T-helper 2 cell treated with Interferon-gamma antibody and Interleukin-4, amounts not matched to agents 5 μg/mL and 100 μg/mL, for 36 hours (primary cell): ENCODE data around the gene C19orf67.
A peak's percentile ranks its signal among the peaks of the same experiment; 100 is the strongest.

Experiments used
- DNase-seq: peaks from one replicate; pipeline ENCODE4 v3.0.0; 2021; ENCODE audit warnings: low spot score
- H3K27ac Mint-ChIP-seq: one replicate; pipeline ENCODE4 v1.8.0; 2021; ENCODE audit warnings: mild to moderate bottlenecking, mixed read lengths
- H3K27me3 Mint-ChIP-seq: one replicate; pipeline ENCODE4 v1.8.0; 2021; ENCODE audit warnings: low read depth, mixed read lengths
- H3K36me3 Mint-ChIP-seq: one replicate; pipeline ENCODE4 v1.8.0; 2021; ENCODE audit warnings: low read depth, mixed read lengths
- H3K4me1 Mint-ChIP-seq: one replicate; pipeline ENCODE4 v1.8.0; 2021; ENCODE audit warnings: low read depth, mixed read lengths
- H3K4me3 Mint-ChIP-seq: one replicate; pipeline ENCODE4 v1.8.0; 2022; ENCODE audit warnings: mild to moderate bottlenecking, moderate library complexity, mixed read lengths
- H3K9me3 Mint-ChIP-seq: one replicate; pipeline ENCODE4 v1.8.0; 2021; ENCODE audit warnings: mixed read lengths

The C19orf67 gene

GRCh38 chr19:14101003-14101545, 15.5 kb upstream of the C19orf67 start:
- H3K27me3 Mint-ChIP-seq = no peaks in the 10 kb centered on the region

GRCh38 chr19:14097532-14098151, 12.1 kb upstream of the C19orf67 start:
- peaks cover 21% of the 10 kb centered on the region for H3K36me3 Mint-ChIP-seq
- no peaks in the 10 kb centered on the region for H3K4me1 Mint-ChIP-seq

More at GRCh38 chr19:14101003-14101545, 15.5 kb upstream of the C19orf67 start:
- H3K36me3 Mint-ChIP-seq = peaks cover 12% of the 10 kb centered on the region
- no peaks in the 10 kb centered on the region for H3K9me3 Mint-ChIP-seq
- no peak for DNase-seq
- no peaks in the 10 kb centered on the region for H3K4me1 Mint-ChIP-seq
- H3K27ac Mint-ChIP-seq = no peak overlapping the region
- H3K4me3 Mint-ChIP-seq = no peak overlapping the region

GRCh38 chr19:14096272-14096992, 10.8 kb upstream of the C19orf67 start:
- no peak overlapping the region for H3K27ac Mint-ChIP-seq

More at GRCh38 chr19:14097532-14098151, 12.1 kb upstream of the C19orf67 start:
- DNase-seq = no peak
- Mint-ChIP-seq H3K27ac (no peak overlapping the region), H3K4me3 (no peak overlapping the region), H3K27me3 (no peaks in the 10 kb centered on the region), H3K9me3 (peaks cover 12% of the 10 kb centered on the region)

GRCh38 chr19:14094854-14095253, 9.3 kb upstream of the C19orf67 start:
- Mint-ChIP-seq H3K27ac (no peak overlapping the region), H3K27me3 (no peaks in the 10 kb centered on the region), H3K36me3 (peaks cover 24% of the 10 kb centered on the region), H3K4me3 (no peak overlapping the region), H3K9me3 (peaks cover 12% of the 10 kb centered on the region), H3K4me1 (peaks cover 7% of the 10 kb centered on the region)
- DNase-seq = no peak

More at GRCh38 chr19:14096272-14096992, 10.8 kb upstream of the C19orf67 start:
- DNase-seq = no peak
- peaks cover 6% of the 10 kb centered on the region for H3K4me1 Mint-ChIP-seq
- H3K27me3 Mint-ChIP-seq = no peaks in the 10 kb centered on the region
- peaks cover 12% of the 10 kb centered on the region for H3K9me3 Mint-ChIP-seq
- peaks cover 28% of the 10 kb centered on the region for H3K36me3 Mint-ChIP-seq
- H3K4me3 Mint-ChIP-seq = no peak overlapping the region

- Mint-ChIP-seq H3K4me3 (peak overlapping the region; percentile 64), H3K4me1 (peaks cover 12% of the 10 kb centered on the region), H3K36me3 (peaks cover 33% of the 10 kb centered on the region), H3K27me3 (no peaks in the 10 kb centered on the region), H3K9me3 (peaks cover 12% of the 10 kb centered on the region), H3K27ac (peak overlapping the region; percentile 55)
- DNase-seq = no peak
These were observed 7.7 kb upstream of the C19orf67 start for GRCh38 chr19:14093117-14093823.

- Mint-ChIP-seq H3K4me1 (peaks cover 12% of the 10 kb centered on the region), H3K4me3 (peak overlapping the region; percentile 98), H3K36me3 (peaks cover 39% of the 10 kb centered on the region), H3K9me3 (peaks cover 12% of the 10 kb centered on the region), H3K27me3 (no peaks in the 10 kb centered on the region), H3K27ac (peak overlapping the region; percentile 99)
- DNase-seq = no peak
These were observed 6.4 kb upstream of the C19orf67 start for GRCh38 chr19:14091813-14092462.

GRCh38 chr19:14091081-14091812, 5.7 kb upstream of the C19orf67 start:
- H3K27me3 Mint-ChIP-seq = no peaks in the 10 kb centered on the region
- peak overlapping the region; percentile 98 for H3K4me3 Mint-ChIP-seq
- peaks cover 12% of the 10 kb centered on the region for H3K9me3 Mint-ChIP-seq
- DNase-seq = peak; percentile 73
- peaks cover 12% of the 10 kb centered on the region for H3K4me1 Mint-ChIP-seq
- peaks cover 41% of the 10 kb centered on the region for H3K36me3 Mint-ChIP-seq
- H3K27ac Mint-ChIP-seq = peak overlapping the region; percentile 99

- H3K4me3 Mint-ChIP-seq = peak within 1 kb of the TSS; percentile 98
- H3K36me3 Mint-ChIP-seq = peaks cover 41% of the 10 kb centered on the region
- peak within 1 kb of the TSS; percentile 99 for H3K27ac Mint-ChIP-seq
- DNase-seq = peak; percentile 70
- no peaks in the 10 kb centered on the region for H3K27me3 Mint-ChIP-seq
- peaks cover 12% of the 10 kb centered on the region for H3K9me3 Mint-ChIP-seq
- peaks cover 12% of the 10 kb centered on the region for H3K4me1 Mint-ChIP-seq
These were observed 5.0 kb upstream of the C19orf67 start, which contains the start of gene SAMD1 for GRCh38 chr19:14090509-14091080. TSS of gene SAMD1 (minus strand) at chr19:14090751.

- peak overlapping the region; percentile 73 for H3K27ac Mint-ChIP-seq
- DNase-seq = peak; percentile 40
- H3K36me3 Mint-ChIP-seq = peaks cover 43% of the 10 kb centered on the region
- H3K4me1 Mint-ChIP-seq = peaks cover 12% of the 10 kb centered on the region
- H3K27me3 Mint-ChIP-seq = no peaks in the 10 kb centered on the region
- H3K4me3 Mint-ChIP-seq = peak overlapping the region; percentile 81
- peaks cover 12% of the 10 kb centered on the region for H3K9me3 Mint-ChIP-seq
These were observed 4.3 kb upstream of the C19orf67 start for GRCh38 chr19:14089662-14090508.

GRCh38 chr19:14089412-14089661, 3.8 kb upstream of the C19orf67 start:
- Mint-ChIP-seq H3K4me3 (peak overlapping the region; percentile 81), H3K27ac (peak overlapping the region; percentile 73), H3K9me3 (peaks cover 8% of the 10 kb centered on the region), H3K36me3 (peaks cover 39% of the 10 kb centered on the region), H3K4me1 (peaks cover 12% of the 10 kb centered on the region), H3K27me3 (no peaks in the 10 kb centered on the region)
- no peak for DNase-seq

- no peak for DNase-seq
- H3K9me3 Mint-ChIP-seq = peaks cover 8% of the 10 kb centered on the region
- peaks cover 39% of the 10 kb centered on the region for H3K36me3 Mint-ChIP-seq
- H3K27ac Mint-ChIP-seq = peak overlapping the region; percentile 73
- H3K4me3 Mint-ChIP-seq = peak overlapping the region; percentile 81
- no peaks in the 10 kb centered on the region for H3K27me3 Mint-ChIP-seq
- H3K4me1 Mint-ChIP-seq = peaks cover 12% of the 10 kb centered on the region
These were observed 3.2 kb upstream of the C19orf67 start for GRCh38 chr19:14088634-14089411.

GRCh38 chr19:14086098-14086497, 515 bp upstream of the C19orf67 start:
- H3K27ac Mint-ChIP-seq = no peak overlapping the region
- no peaks in the 10 kb centered on the region for H3K9me3 Mint-ChIP-seq
- H3K4me1 Mint-ChIP-seq = peaks cover 12% of the 10 kb centered on the region
- no peak for DNase-seq
- H3K36me3 Mint-ChIP-seq = peaks cover 26% of the 10 kb centered on the region
- no peaks in the 10 kb centered on the region for H3K27me3 Mint-ChIP-seq
- no peak overlapping the region for H3K4me3 Mint-ChIP-seq
